K562 (cell line): Measurements from ENCODE around the gene KNCN. TPM values are rescaled to one million over a fixed set of nuclear protein-coding genes. Genes with fewer than 3 reads are reported as not detected.

Experiments used
- BRCA1 ChIP-seq, 2 experiments: fragments of 450-650 bp in 1 of 2; sonication (generic) in 1 of 2; formaldehyde crosslinking in 1 of 2; IDR thresholded peaks; 2 replicates each; pipeline versions ENCODE4 v1.5.0 to v1.6.1; 2017 to 2020; ENCODE audit warnings: mild to moderate bottlenecking in 1 of 2, missing genetic modification reagents in 1 of 2
- CEBPB ChIP-seq: fragments of 450-650 bp; IDR thresholded peaks from 2 replicates; pipeline ENCODE4 v1.6.1; 2016; ENCODE audit warnings: missing genetic modification characterization, missing compliant biosample characterization
- CEBPZ ChIP-seq: fragments of 150-350 bp; IDR thresholded peaks from 2 replicates; pipeline ENCODE4 v1.6.1; 2014; ENCODE audit warnings: low read depth, mild to moderate bottlenecking, low read length, borderline replicate concordance
- CREB5 ChIP-seq: fragments of 250-450 bp; sonication (Bioruptor Pico); IDR thresholded peaks from 2 replicates; pipeline ENCODE4 v1.5.0; 2020; ENCODE audit warnings: mild to moderate bottlenecking
- DPF2 ChIP-seq: fragments of 450-650 bp; IDR thresholded peaks from 2 replicates; pipeline ENCODE4 v1.6.1; 2016
- E2F3 ChIP-seq: fragments of 250-450 bp; sonication (Bioruptor Pico); IDR thresholded peaks from 2 replicates; pipeline ENCODE4 v1.4.0; 2020; ENCODE audit warnings: mild to moderate bottlenecking
- GATAD2A ChIP-seq: fragments of 450-650 bp; IDR thresholded peaks from 2 replicates; pipeline ENCODE4 v1.6.1; 2017
- HDAC1 ChIP-seq, 2 experiments: fragments of 450-650 bp; IDR thresholded peaks; 2 replicates each; pipeline ENCODE4 v1.6.1; 2016 to 2017; ENCODE audit warnings: inconsistent platforms in 1 of 2, mild to moderate bottlenecking in 1 of 2, moderate library complexity in 1 of 2
- ILF3 ChIP-seq: fragments of 450-650 bp; IDR thresholded peaks from 2 replicates; pipeline ENCODE4 v1.6.1; 2018; ENCODE audit warnings: antibody characterized with exemption, mild to moderate bottlenecking, moderate library complexity, borderline replicate concordance
- IRF1 ChIP-seq: sonication (generic); formaldehyde crosslinking; IDR thresholded peaks from 2 replicates; pipeline ENCODE4 v1.8.0; 2022; ENCODE audit warnings: missing genetic modification reagents, mild to moderate bottlenecking, borderline replicate concordance
- LCOR ChIP-seq: sonication (generic); formaldehyde crosslinking; IDR thresholded peaks from 2 replicates; pipeline ENCODE4 v1.8.0; 2022; ENCODE audit warnings: mild to moderate bottlenecking, missing genetic modification reagents
- NR2F6 ChIP-seq: fragments of 450-650 bp; formaldehyde crosslinking; IDR thresholded peaks from 2 replicates; pipeline ENCODE4 v1.4.0; 2020; ENCODE audit warnings: mild to moderate bottlenecking
- PHF8 ChIP-seq: fragments of 200-600 bp; sonication (generic); IDR thresholded peaks from 2 replicates; pipeline ENCODE4 v1.6.1; 2012; ENCODE audit warnings: mixed run types, mild to moderate bottlenecking, inconsistent platforms, low read length, moderate library complexity, borderline replicate concordance
- RNF2 ChIP-seq: sonication (generic); IDR thresholded peaks from 2 replicates; pipeline ENCODE4 v1.6.1; 2016
- ZC3H4 ChIP-seq: sonication (generic); formaldehyde crosslinking; IDR thresholded peaks from 2 replicates; pipeline ENCODE4 v1.9.0; 2021; ENCODE audit warnings: missing genetic modification reagents, borderline replicate concordance
- ZKSCAN8 ChIP-seq: fragments of 200-800 bp; sonication (Bioruptor generic); IDR thresholded peaks from 2 replicates; pipeline ENCODE4 v1.6.1; 2016; ENCODE audit warnings: missing genetic modification characterization, missing compliant biosample characterization
- ZNF57 ChIP-seq: fragments of 450-650 bp; formaldehyde crosslinking; IDR thresholded peaks from 2 replicates; pipeline ENCODE4 v1.4.0; 2020; ENCODE audit warnings: mild to moderate bottlenecking, moderate library complexity
- ZSCAN32 ChIP-seq: fragments of 450-650 bp; formaldehyde crosslinking; IDR thresholded peaks from 2 replicates; pipeline ENCODE4 v1.4.0; 2020; ENCODE audit warnings: mild to moderate bottlenecking, moderate library complexity
- polyA plus RNA-seq, 8 experiments: library from polyadenylated mRNA; depleted of rRNA in 4 of 8; stranded (reverse) in 5 of 8; unstranded in 3 of 8; fragments of >200 nt; fragmentation: Nextera tagmentation in 2 of 8; fragmentation: Illumina TruSeq in 1 of 8; extraction: Ambion mirVana in 2 of 8; extraction: Trizol in 1 of 8; gene quantifications; 2 replicates each; pipeline versions ENCODE4 v1.2.1 to v1.2.3, GENCODE V29; 2011 to 2014; ENCODE audit warnings: inconsistent platforms in 1 of 8, missing spikeins in 1 of 8
- total RNA-seq, 7 experiments: library from RNA; depleted of rRNA in 6 of 7; stranded (reverse); fragments of >200 nt in 6 of 7; fragmentation: Illumina TruSeq in 2 of 7; extraction: Trizol in 2 of 7; gene quantifications; 2 replicates each; pipeline versions ENCODE4 v1.2.1 to v1.2.3, GENCODE V29; 2011 to 2021; ENCODE audit warnings: low replicate concordance in 1 of 7
- TF ChIP-seq, protein P1 (sequence below): sonication (generic); formaldehyde crosslinking; IDR thresholded peaks from 2 replicates; pipeline ENCODE4 v1.8.0; 2022; ENCODE audit warnings: missing genetic modification reagents, mild to moderate bottlenecking, moderate library complexity, borderline replicate concordance
- TF ChIP-seq, protein P2 (sequence below), 2 experiments: fragments of 450-650 bp in 1 of 2; sonication (generic) in 1 of 2; formaldehyde crosslinking in 1 of 2; IDR thresholded peaks in 1 of 2; conservative IDR thresholded peaks in 1 of 2; 2 replicates each; pipeline versions ENCODE4 v1.6.1 to v1.8.1; 2016 to 2023; ENCODE audit warnings: mild to moderate bottlenecking in 2 of 2, moderate library complexity in 2 of 2, inconsistent platforms in 1 of 2, missing genetic modification reagents in 1 of 2

The KNCN gene
- total and polyA plus RNA-seq, 9 of the 15 experiments (the other 6 are each of a cell fraction or from before 2014, with no cell fraction given): not detected

GRCh38 chr1:46517010-46517600 is 34.3 kb downstream of the KNCN start (continued):
- TF ChIP-seq GATAD2A: no peak
- TF ChIP-seq DPF2: 0 out of 2 replicates have a peak, but pooled peaks have one; percentile 39
- TF ChIP-seq ZKSCAN8 (CRISPR knock-in tag): peak; percentile 91
- TF ChIP-seq, protein P1, sequence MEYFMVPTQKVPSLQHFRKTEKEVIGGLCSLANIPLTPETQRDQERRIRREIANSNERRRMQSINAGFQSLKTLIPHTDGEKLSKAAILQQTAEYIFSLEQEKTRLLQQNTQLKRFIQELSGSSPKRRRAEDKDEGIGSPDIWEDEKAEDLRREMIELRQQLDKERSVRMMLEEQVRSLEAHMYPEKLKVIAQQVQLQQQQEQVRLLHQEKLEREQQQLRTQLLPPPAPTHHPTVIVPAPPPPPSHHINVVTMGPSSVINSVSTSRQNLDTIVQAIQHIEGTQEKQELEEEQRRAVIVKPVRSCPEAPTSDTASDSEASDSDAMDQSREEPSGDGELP (CRISPR knock-in tag): no peak; the same call in 1 of the 2 replicates
- no peak; the same call in 1 of the 2 replicates for TF ChIP-seq PHF8
- TF ChIP-seq, protein P2, sequence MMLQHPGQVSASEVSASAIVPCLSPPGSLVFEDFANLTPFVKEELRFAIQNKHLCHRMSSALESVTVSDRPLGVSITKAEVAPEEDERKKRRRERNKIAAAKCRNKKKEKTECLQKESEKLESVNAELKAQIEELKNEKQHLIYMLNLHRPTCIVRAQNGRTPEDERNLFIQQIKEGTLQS (IDR thresholded peaks at IDR 0.05): no peak
- TF ChIP-seq, protein P2 (CRISPR knock-in tag; conservative IDR thresholded peaks at IDR 0.05): no peak
- no peak for TF ChIP-seq ZSCAN32 (CRISPR knock-in tag)
- no peak for TF ChIP-seq NR2F6 (CRISPR knock-in tag)
- TF ChIP-seq CEBPB: no peak
- TF ChIP-seq RNF2: no peak
- TF ChIP-seq ZNF57: no peak
- no peak for TF ChIP-seq LCOR (CRISPR knock-in tag)
- no peak for TF ChIP-seq BRCA1 (IDR thresholded peaks at IDR 0.05)
- TF ChIP-seq BRCA1 (CRISPR knock-in tag; IDR thresholded peaks at IDR 0.05): no peak
- no peak for TF ChIP-seq ZC3H4 (CRISPR knock-in tag)
- TF ChIP-seq HDAC1 (IDR thresholded peaks at IDR 0.05): peak in 1 of 2 experiments; percentile 41; a peak in 1 of 4 replicates
- TF ChIP-seq CEBPZ: no peak
- TF ChIP-seq IRF1: no peak
- no peak for TF ChIP-seq CREB5 (CRISPR knock-in tag)
- TF ChIP-seq E2F3 (CRISPR knock-in tag): no peak
- no peak for TF ChIP-seq ILF3
